Suprapubic skin (tissue), 4 donors: ENCODE data around the gene COMMD9.

ENCODE experiments used
- CTCF ChIP-seq, 2 donors: fragments of 200-600 bp in 1 of 2; fragments of 450-650 bp in 1 of 2; sonication (generic) in 1 of 2; IDR thresholded peaks; one replicate each; pipeline ENCODE4 v1.5.1; 2016 to 2019; ENCODE audit warnings: antibody characterized with exemption in 2 of 2, mild to moderate bottlenecking in 1 of 2, moderate library complexity in 1 of 2
- POLR2A ChIP-seq, 2 donors: fragments of 450-650 bp; IDR thresholded peaks; one replicate each; pipeline ENCODE4 v1.6.1; 2017; ENCODE audit warnings: antibody characterized with exemption in 2 of 2, mild to moderate bottlenecking in 2 of 2, moderate library complexity in 2 of 2
- POLR2AphosphoS5 ChIP-seq, 3 donors: sonication (generic); formaldehyde crosslinking; IDR thresholded peaks; one replicate each; pipeline ENCODE4 v1.6.1; 2017; ENCODE audit warnings: antibody characterized with exemption in 3 of 3

DNA sequence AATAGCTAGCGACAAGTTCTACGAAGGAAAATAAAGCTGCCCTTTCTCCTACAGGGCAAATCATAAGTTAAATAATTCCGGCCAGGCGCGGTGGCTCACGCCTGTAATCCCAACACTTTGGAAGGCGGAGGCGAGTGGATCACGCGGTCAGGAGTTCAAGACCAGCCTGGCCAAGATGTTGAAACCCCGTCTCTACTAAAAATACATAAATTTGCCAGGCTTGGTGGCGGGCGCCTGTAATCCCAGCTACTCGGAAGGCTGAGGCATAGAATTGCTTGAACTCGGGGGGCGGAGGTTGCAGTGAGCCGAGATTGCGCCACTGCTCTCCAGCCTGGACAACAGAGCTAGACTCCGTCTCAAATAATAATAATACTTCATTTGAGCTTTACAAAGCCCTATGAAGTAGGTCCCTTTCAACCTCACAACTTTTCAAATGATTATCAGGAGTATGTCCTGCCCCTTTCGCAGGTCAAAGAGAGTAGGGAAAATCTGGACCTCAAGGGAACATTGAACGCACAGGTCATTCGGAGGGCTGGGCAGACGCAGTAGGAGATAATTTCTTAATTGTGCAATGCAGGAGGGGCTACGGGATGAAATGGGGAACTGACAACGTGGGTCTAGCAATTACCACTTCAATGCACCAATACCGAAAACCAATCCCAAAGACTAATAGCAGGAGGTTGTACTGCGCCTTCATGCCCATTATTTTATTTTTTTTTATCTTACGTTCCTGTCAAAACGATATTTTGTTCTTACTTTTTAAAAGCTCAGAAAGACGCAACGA lies 590 bp downstream of the COMMD9 start:
- TF ChIP-seq CTCF (IDR thresholded peaks at IDR 0.05) (no peak), POLR2AphosphoS5 (IDR thresholded peaks at IDR 0.05) (no peak), POLR2A (IDR thresholded peaks at IDR 0.05) (no peak)
